Esophagus mucosa (tissue), 1 donor: ENCODE data around the gene TRIM3. TPM values are rescaled to one million over a fixed set of nuclear protein-coding genes. Genes with fewer than 3 reads are reported as not detected.
"Not testable (repeated sequence)": the region's sequence is repeated elsewhere in the genome, so short reads cannot be mapped to it uniquely, and the experiment has no call there.

ENCODE experiments used
- ATAC-seq: fragments of 200-7000 bp; cut with Tn5 transposase; one replicate; pipeline ENCODE4 v1.9.1; 2020
- total RNA-seq: library from RNA; stranded (reverse); gene quantifications from one replicate; pipeline ENCODE4 v1.2.4, GENCODE V29; 2023
- donor health status: DM: yes; HTN: yes; CAD: no.

The TRIM3 gene
- 2.7 TPM for total RNA-seq

GRCh38 chr11:6473451-6474412 is at the start of gene TRIM3:
Gene TRIM3, minus strand, starts transcription at chr11:6473941. Its CDS starts 8,246 bp downstream, at chr11:6465695.
- peak; percentile 88 for ATAC-seq

GRCh38 chr11:6523253-6523652 is 49.5 kb upstream of the TRIM3 start:
- ATAC-seq, result peak; percentile 58

GRCh38 chr11:6521946-6522345 is 48.2 kb upstream of the TRIM3 start:
- ATAC-seq, result not testable (repeated sequence)

- no peak for ATAC-seq
Measured at GRCh38 chr11:6520265-6520664, 46.5 kb upstream of the TRIM3 start.

GRCh38 chr11:6516865-6517264 is 43.1 kb upstream of the TRIM3 start:
- no peak for ATAC-seq

GRCh38 chr11:6505577-6506240 is 32.0 kb upstream of the TRIM3 start:
- peak; percentile 87 for ATAC-seq

GRCh38 chr11:6504166-6504565 is 30.4 kb upstream of the TRIM3 start:
- no peak for ATAC-seq

- ATAC-seq, result no peak
Measured at GRCh38 chr11:6502382-6502781, 28.6 kb upstream of the TRIM3 start.

- no peak for ATAC-seq
Measured at GRCh38 chr11:6498544-6498943, 24.8 kb upstream of the TRIM3 start.

GRCh38 chr11:6498121-6498520 is 24.4 kb upstream of the TRIM3 start:
- no peak for ATAC-seq

- ATAC-seq, result no peak
Measured at GRCh38 chr11:6497069-6497839, 23.5 kb upstream of the TRIM3 start, which contains the start of gene DNHD1. Gene DNHD1, plus strand, starts transcription at chr11:6497280. Its CDS starts 936 bp downstream, at chr11:6498216.

GRCh38 chr11:6489306-6489705 is 15.6 kb upstream of the TRIM3 start:
- ATAC-seq, result no peak

GRCh38 chr11:6488821-6489220 is 15.1 kb upstream of the TRIM3 start:
- ATAC-seq, result no peak

- no peak for ATAC-seq
Measured at GRCh38 chr11:6488342-6488741, 14.6 kb upstream of the TRIM3 start.

GRCh38 chr11:6486938-6487337 is 13.2 kb upstream of the TRIM3 start:
- ATAC-seq, result no peak

- no peak for ATAC-seq
Measured at GRCh38 chr11:6486256-6486655, 12.5 kb upstream of the TRIM3 start.

- no peak for ATAC-seq
Measured at GRCh38 chr11:6485661-6486060, 11.9 kb upstream of the TRIM3 start.

GRCh38 chr11:6483015-6483414 is 9.3 kb upstream of the TRIM3 start:
- ATAC-seq, result no peak

- peak; percentile 19 for ATAC-seq
Measured at GRCh38 chr11:6482441-6482840, 8.7 kb upstream of the TRIM3 start.

- peak; percentile 32 for ATAC-seq
Measured at GRCh38 chr11:6481924-6482275, 8.2 kb upstream of the TRIM3 start.

GRCh38 chr11:6481012-6481923 is 7.5 kb upstream of the TRIM3 start, which contains the start of the genes ARFIP2 and TIMM10B:
Gene ARFIP2, minus strand, starts transcription at chr11:6481331. Its CDS starts 910 bp downstream, at chr11:6480421.
Gene TIMM10B, plus strand, starts transcription at chr11:6481501. Its CDS starts 16 bp downstream, at chr11:6481517.
- ATAC-seq, result peak; percentile 98
